ENCODE data around the gene ZNF480.

GRCh38 chr19:52270266-52270885 lies 26.6 kb upstream of the ZNF480 start:
- TF ChIP-seq CTCF (IDR thresholded peaks at IDR 0.05) (no peak), EP300 (IDR thresholded peaks at IDR 0.05; ENCODE audit: low read depth) (no peak), POLR2A (IDR thresholded peaks at IDR 0.05) (no peak)

Data from transverse colon (tissue), 3 donors.